Suprapubic skin (tissue), 4 donors: Measurements from ENCODE around the gene ZFP36L1. TPM values are rescaled to one million over a fixed set of nuclear protein-coding genes. Genes with fewer than 3 reads are reported as not detected.

Source experiments
- DNase-seq, 2 donors: peaks; one replicate each; pipeline ENCODE4 v3.0.0-alpha.2; 2019; ENCODE audit warnings: low spot score in 2 of 2
- H3K27ac ChIP-seq: fragments of 200-600 bp; sonication (generic); one replicate; pipeline ENCODE4 v1.5.1; 2019
- H3K27me3 ChIP-seq: fragments of 200-600 bp; sonication (generic); one replicate; pipeline ENCODE4 v1.5.1; 2019
- H3K36me3 ChIP-seq: fragments of 200-600 bp; sonication (generic); one replicate; pipeline ENCODE4 v1.5.1; 2019
- H3K4me1 ChIP-seq: fragments of 200-600 bp; sonication (generic); one replicate; pipeline ENCODE4 v1.5.1; 2019
- H3K4me3 ChIP-seq: fragments of 200-600 bp; sonication (generic); one replicate; pipeline ENCODE4 v1.5.1; 2019; ENCODE audit warnings: mild to moderate bottlenecking
- H3K9me3 ChIP-seq: fragments of 200-600 bp; sonication (generic); one replicate; pipeline ENCODE4 v1.5.1; 2019
- CTCF ChIP-seq, 2 donors: fragments of 200-600 bp in 1 of 2; fragments of 450-650 bp in 1 of 2; sonication (generic) in 1 of 2; IDR thresholded peaks; one replicate each; pipeline ENCODE4 v1.5.1; 2016 to 2019; ENCODE audit warnings: antibody characterized with exemption in 2 of 2, mild to moderate bottlenecking in 1 of 2, moderate library complexity in 1 of 2
- EP300 ChIP-seq: sonication (generic); formaldehyde crosslinking; IDR thresholded peaks from one replicate; pipeline ENCODE4 v1.6.1; 2017; ENCODE audit warnings: antibody characterized with exemption
- POLR2A ChIP-seq, 2 donors: fragments of 450-650 bp; IDR thresholded peaks; one replicate each; pipeline ENCODE4 v1.6.1; 2017; ENCODE audit warnings: antibody characterized with exemption in 2 of 2, mild to moderate bottlenecking in 2 of 2, moderate library complexity in 2 of 2
- POLR2AphosphoS5 ChIP-seq, 3 donors: sonication (generic); formaldehyde crosslinking; IDR thresholded peaks; one replicate each; pipeline ENCODE4 v1.6.1; 2017; ENCODE audit warnings: antibody characterized with exemption in 3 of 3
- WGBS: methylation state at CpG from one replicate; pipeline ENCODE4 v1.1.5; 2018; 5-methylcytosine and 5-hydroxymethylcytosine counted together
- total RNA-seq, 4 donors: library from RNA; depleted of rRNA; stranded (reverse); fragments of >200 nt; gene quantifications; one replicate each; pipeline ENCODE4 v1.1.0, GENCODE V29; 2016

ZFP36L1 gene
- total RNA-seq, 4 donors from 2014 or later, result 1,382 to 1,995 (median 1,611) TPM

GRCh38 chr14:68794851-68795596, 2.2 kb upstream of the ZFP36L1 start:
- no peak for TF ChIP-seq POLR2AphosphoS5 (IDR thresholded peaks at IDR 0.05)
- TF ChIP-seq CTCF (IDR thresholded peaks at IDR 0.05), result no peak
- TF ChIP-seq EP300, result no peak
- TF ChIP-seq POLR2A (IDR thresholded peaks at IDR 0.05), result peak in 1 of 2 donors; percentile 24
- peak overlapping the region; percentile 66 for H3K4me3 ChIP-seq
- peaks cover 22% of the 10 kb centered on the region for H3K4me1 ChIP-seq
- H3K9me3 ChIP-seq, result no peaks in the 10 kb centered on the region
- no peaks in the 10 kb centered on the region for H3K27me3 ChIP-seq
- DNase-seq, result peak in 1 of 2 donors; percentile 81
- peak overlapping the region; percentile 100 for H3K27ac ChIP-seq
- H3K36me3 ChIP-seq, result peaks cover 17% of the 10 kb centered on the region
- under 1% methylated on average over 33 of the region's 36 CpGs for WGBS

- peak overlapping the region; percentile 100 for H3K27ac ChIP-seq
- H3K27me3 ChIP-seq, result no peaks in the 10 kb centered on the region
- TF ChIP-seq CTCF (IDR thresholded peaks at IDR 0.05) (no peak), POLR2A (IDR thresholded peaks at IDR 0.05) (peak; percentile 52 to 81), EP300 (no peak), POLR2AphosphoS5 (IDR thresholded peaks at IDR 0.05) (peak; percentile 85 to 98 (median 89))
- DNase-seq, result peak; percentile 95 to 97
- peaks cover 24% of the 10 kb centered on the region for H3K4me1 ChIP-seq
- H3K4me3 ChIP-seq, result peak overlapping the region; percentile 66
- H3K36me3 ChIP-seq, result peaks cover 24% of the 10 kb centered on the region
- H3K9me3 ChIP-seq, result no peaks in the 10 kb centered on the region
- WGBS, result under 1% methylated on average over 40 of the region's 41 CpGs
These were observed 1.4 kb upstream of the ZFP36L1 start for GRCh38 chr14:68794130-68794850.

GRCh38 chr14:68793734-68794129, 865 bp upstream of the ZFP36L1 start:
- TF ChIP-seq EP300 (no peak), POLR2A (IDR thresholded peaks at IDR 0.05) (no peak), POLR2AphosphoS5 (IDR thresholded peaks at IDR 0.05) (no peak), CTCF (IDR thresholded peaks at IDR 0.05) (no peak)
- WGBS, result under 1% methylated on average over 28 of the region's 33 CpGs

GRCh38 chr14:68792678-68792978, 239 bp downstream of the ZFP36L1 start:
- Histone ChIP-seq H3K27ac (peak overlapping the region; percentile 100), H3K4me3 (peak overlapping the region; percentile 66), H3K4me1 (peaks cover 35% of the 10 kb centered on the region), H3K9me3 (no peaks in the 10 kb centered on the region), H3K27me3 (no peaks in the 10 kb centered on the region), H3K36me3 (peaks cover 33% of the 10 kb centered on the region)
- TF ChIP-seq POLR2AphosphoS5 (IDR thresholded peaks at IDR 0.05), result no peak
- no peak for TF ChIP-seq EP300
- no peak for TF ChIP-seq CTCF (IDR thresholded peaks at IDR 0.05)
- no peak for TF ChIP-seq POLR2A (IDR thresholded peaks at IDR 0.05)
- DNase-seq, result no peak
- WGBS, result 0% methylated on average over 13 of the region's 13 CpGs

More at GRCh38 chr14:68793734-68794129, 865 bp upstream of the ZFP36L1 start:
- H3K36me3 ChIP-seq, result peaks cover 30% of the 10 kb centered on the region
- no peaks in the 10 kb centered on the region for H3K9me3 ChIP-seq
- peak overlapping the region; percentile 100 for H3K27ac ChIP-seq
- H3K27me3 ChIP-seq, result no peaks in the 10 kb centered on the region
- DNase-seq, result no peak
- peaks cover 28% of the 10 kb centered on the region for H3K4me1 ChIP-seq
- H3K4me3 ChIP-seq, result peak overlapping the region; percentile 66
